Activated CD8-positive, alpha-beta memory T cell treated with anti-CD3 and anti-CD28 coated beads, Interleukin-2, amount 50 U/mL, for 48 hours (primary cell): ENCODE measurements around the gene LIPI.
"Not testable (repeated sequence)": the region's sequence is repeated elsewhere in the genome, so short reads cannot be mapped to it uniquely, and the experiment has no call there.

Source experiments
- DNase-seq: peaks from one replicate; pipeline ENCODE4 v3.0.0-alpha.2; 2020

The LIPI gene

DNA sequence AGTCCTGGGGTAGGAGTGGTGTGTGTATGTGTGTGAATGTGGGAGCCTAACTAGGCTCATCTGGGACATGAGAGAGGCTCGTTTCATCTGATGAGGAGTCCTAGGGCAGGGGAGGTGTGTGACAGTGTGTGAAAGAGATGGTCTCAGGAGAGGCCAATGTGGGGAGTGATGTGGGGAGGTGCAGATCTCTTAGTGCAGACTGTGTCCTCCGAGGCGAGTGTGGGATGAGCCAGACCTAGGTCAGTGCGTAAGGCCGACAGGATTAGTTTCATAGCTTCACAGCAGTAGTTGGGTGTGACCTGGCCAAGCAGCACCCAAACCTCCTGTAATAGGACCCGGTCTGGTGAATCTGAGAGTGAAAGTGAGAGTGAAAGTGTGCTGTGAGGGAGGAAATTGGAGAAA lies 94.7 kb downstream of the LIPI start:
- DNase-seq = no peak

- DNase-seq = no peak
Observed at GRCh38 chr21:14115646-14116045, 95.1 kb downstream of the LIPI start.

- no peak for DNase-seq
Observed at GRCh38 chr21:14114251-14114650, 96.5 kb downstream of the LIPI start.

DNA sequence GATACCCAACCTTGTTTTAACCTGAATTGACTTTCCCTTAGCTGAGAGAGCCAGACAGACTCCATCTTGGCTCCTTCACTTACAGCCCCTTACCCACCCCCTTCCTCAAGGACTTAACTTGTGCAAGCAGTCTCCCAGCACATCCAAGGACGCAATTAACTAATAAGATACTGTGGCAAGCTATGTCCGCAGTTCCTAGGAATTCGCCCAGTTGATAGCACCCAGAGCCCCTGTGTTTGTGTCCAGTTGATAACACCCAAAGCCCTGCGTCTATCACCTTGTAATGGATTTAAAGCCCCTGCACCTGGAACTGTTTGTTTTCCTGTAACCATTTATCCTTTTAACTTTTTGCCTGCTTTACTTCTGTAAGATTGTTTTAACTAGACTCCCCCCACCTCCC lies 106.2 kb downstream of the LIPI start:
- DNase-seq = not testable (repeated sequence)

DNA sequence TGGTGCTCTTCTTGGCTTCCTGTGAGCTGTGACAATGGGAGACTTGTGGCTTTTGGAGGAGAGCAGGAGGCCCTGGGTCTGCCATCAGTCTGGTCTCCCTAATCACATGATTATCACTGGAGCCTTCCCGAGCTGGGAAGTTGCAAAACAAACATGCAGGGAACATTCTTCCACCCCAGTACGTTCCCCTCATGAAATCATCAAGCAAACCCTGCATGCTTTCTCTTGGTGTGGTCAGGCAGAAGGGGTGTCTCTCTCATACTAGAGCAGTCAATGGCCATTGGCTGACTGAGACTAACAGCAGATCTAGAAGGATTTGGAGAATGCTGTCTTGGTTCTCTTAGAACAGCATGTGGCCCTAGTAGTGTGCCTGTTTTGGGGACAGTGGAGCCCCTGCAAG lies 111.2 kb downstream of the LIPI start:
- no peak for DNase-seq

DNA sequence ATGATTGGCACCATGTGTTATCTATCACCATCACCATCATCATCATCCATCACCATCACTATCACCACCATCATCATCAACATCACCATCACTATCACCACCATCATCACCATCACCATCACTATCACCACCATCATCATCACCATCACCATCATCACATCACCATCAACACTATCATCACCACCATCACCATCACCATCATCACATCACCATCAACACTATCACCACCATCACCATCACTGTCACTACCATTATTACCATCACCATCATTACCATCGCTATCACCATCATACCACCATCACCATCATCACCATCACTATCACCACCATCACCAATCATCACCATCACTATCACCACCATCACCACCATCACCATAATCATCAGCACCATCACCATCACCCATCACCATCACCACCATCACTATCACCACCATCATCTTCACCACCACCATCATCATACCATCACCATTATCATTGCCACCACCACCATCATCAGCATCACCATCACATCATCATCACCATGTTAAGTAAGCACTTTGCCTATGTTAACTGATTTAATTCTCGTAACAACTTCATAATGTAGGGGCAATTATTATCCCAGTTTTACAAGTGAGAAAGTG lies 112.8 kb downstream of the LIPI start:
- DNase-seq = no peak

GRCh38 chr21:14096577-14096976 lies 114.2 kb downstream of the LIPI start:
- no peak for DNase-seq

DNA sequence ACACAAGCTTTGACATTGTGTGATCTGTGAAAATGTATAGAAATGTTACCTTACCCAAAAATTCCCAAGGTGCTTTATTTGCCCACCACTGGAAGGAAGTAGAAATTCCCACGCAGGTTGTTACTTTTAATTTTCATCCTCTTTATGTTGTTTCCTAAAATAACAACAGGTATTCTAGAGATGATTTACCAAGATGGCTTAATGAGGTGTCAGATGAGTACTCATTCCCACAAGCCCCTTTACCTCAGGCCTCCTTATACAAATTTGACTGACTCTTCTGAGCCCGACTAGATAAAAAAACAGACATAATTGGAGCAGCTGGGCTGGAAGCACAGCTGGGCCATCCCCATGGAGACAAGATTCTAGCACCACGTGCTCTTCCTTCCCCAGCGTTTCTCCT lies 114.6 kb downstream of the LIPI start:
- DNase-seq = no peak

DNA sequence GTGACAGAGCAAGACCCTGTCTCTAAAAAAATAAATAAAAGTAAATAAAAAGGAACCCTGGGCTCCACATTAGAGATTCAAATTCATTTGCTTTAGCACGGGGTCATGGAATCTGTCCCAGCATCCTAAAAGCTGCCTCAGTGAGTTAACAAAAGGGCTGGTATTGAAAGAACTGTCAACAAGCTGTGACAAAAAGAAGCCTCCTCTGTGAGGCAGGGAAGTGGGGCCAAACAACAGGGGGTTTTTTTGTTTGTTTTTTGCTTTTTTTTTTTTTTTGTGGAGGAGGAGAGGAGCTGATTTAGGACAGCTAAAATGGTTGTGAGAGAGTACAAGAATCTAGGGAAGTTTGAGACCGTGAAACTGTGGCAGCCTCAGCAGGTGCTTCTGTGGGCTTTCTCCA lies 115.7 kb downstream of the LIPI start:
- no peak for DNase-seq

- DNase-seq = no peak
Observed at GRCh38 chr21:14092834-14093560, 117.8 kb downstream of the LIPI start.

DNA sequence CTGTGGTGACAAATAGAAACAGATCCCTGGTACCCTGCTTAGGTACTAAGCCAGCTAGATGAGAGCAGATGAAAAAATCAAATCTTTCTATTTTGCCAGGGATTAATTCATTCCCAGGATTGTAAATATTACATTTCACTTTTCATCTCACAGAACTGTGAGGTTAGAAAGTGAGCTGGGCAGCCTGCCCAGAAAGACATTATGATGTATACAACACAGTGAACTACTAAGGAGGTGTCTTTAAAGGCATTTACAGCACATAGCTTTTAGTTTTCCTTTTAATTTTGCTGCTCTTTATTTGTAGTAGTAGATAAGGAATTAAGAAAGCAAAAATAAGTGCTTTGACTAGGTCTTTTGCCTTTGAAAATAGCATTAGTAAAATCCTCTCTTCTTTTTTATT lies 120.6 kb downstream of the LIPI start:
- not testable (repeated sequence) for DNase-seq

- DNase-seq = no peak
Observed at GRCh38 chr21:14088391-14088790, 122.4 kb downstream of the LIPI start.

- no peak for DNase-seq
Observed at GRCh38 chr21:14086553-14086952, 124.2 kb downstream of the LIPI start.

- DNase-seq = no peak
Observed at GRCh38 chr21:14084701-14085100, 126.1 kb downstream of the LIPI start.

- DNase-seq = no peak
Observed at GRCh38 chr21:14084068-14084501, 126.7 kb downstream of the LIPI start.

DNA sequence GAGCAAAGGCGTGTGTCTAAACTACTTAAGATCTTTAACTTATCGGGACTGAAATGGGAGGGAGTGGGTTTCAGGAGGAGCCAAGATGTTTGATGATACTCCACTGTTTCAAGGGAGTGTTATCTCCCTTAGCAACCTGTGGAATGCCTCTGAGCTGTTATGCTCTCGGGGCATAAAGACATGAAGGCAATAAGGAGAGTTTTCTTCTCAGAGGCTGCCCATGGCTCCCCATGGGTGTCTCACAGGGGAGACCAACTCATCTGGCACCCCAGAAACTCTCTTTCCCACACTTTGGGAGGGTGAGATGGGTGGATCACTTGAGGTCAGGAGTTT lies 130.0 kb downstream of the LIPI start:
- no peak for DNase-seq

- no peak for DNase-seq
Observed at GRCh38 chr21:14080040-14080763, 130.6 kb downstream of the LIPI start.

DNA sequence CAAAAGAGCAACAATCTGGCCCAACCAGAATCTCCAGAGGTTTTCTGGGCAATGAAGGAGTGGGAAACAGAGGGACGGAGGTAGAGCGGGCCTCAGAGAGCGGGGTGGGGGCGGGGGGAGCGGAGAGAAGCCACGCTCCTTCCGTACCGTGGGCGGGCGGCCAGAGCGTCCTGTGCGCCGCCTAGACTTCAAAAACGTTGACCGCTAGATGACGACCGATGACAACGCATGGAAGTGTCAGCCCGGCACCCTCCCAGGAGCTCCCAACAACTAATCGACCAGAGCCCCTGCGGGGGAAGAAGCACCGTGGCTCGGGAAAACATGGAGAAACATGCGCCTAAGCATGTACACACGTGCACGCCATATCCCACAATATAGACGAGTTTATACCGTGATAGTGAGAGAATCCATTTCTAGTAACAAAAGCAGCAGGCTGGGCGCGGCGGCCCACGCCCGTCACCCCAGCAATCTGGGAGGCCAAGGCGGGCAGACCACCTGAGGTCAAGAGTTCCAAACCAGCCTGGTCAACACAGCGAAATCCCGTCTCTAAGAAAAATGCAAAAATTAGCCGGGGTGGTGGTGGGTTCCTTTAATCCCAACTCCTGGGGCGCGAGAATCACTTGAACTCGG lies 131.9 kb downstream of the LIPI start:
- no peak for DNase-seq

- no peak for DNase-seq
Observed at GRCh38 chr21:14076143-14076806, 134.5 kb downstream of the LIPI start.

GRCh38 chr21:14075346-14076142 lies 135.2 kb downstream of the LIPI start:
- no peak for DNase-seq

- no peak for DNase-seq
Observed at GRCh38 chr21:14074177-14074576, 136.6 kb downstream of the LIPI start.

DNA sequence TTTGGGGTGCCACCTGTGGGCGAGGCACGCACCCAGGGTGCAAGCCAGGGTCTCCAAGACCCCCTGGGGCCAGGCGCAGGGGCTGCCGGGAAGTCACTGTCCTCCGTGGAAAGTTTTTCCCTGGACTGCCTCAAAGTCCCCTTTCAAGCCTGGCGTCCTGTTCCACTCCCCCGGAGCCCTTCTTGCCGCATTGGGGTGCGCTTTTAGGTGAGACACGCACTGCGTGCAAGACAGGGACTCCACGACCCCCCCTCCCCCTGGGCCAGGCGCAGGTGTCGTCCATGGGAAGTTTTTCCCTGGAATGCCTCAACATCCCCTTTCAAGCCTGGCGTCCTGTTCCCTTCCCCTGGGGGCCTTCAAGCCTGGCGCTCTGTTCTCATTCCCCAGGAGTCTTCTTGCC lies 137.1 kb downstream of the LIPI start:
- DNase-seq = no peak
